Liver (tissue), 9 donors: Measurements from ENCODE around the gene MAPKAP1. TPM values are rescaled to one million over a fixed set of nuclear protein-coding genes. Genes with fewer than 3 reads are reported as not detected.
"Not testable (repeated sequence)": the region's sequence is repeated elsewhere in the genome, so short reads cannot be mapped to it uniquely, and the experiment has no call there.

ENCODE experiments used
- DNase-seq: peaks from one replicate; pipeline ENCODE4 v3.0.0-alpha.2; 2017; ENCODE audit warnings: low spot score
- H3K27ac ChIP-seq, 2 donors: one replicate each; pipeline ENCODE4 v1.7.0; 2013; ENCODE audit warnings: inconsistent platforms in 2 of 2, low read length in 2 of 2, control low read depth in 1 of 2, low read depth in 1 of 2, mild to moderate bottlenecking in 1 of 2
- H3K27me3 ChIP-seq, 4 donors: one replicate each; pipeline versions ENCODE4 v1.6.1 to v1.7.0; 2013; ENCODE audit warnings: low read length in 3 of 4, inconsistent platforms in 1 of 4, mild to moderate bottlenecking in 1 of 4, moderate library complexity in 1 of 4; ENCODE audit not compliant: control insufficient read depth in 4 of 4, insufficient read depth in 4 of 4
- H3K36me3 ChIP-seq, 4 donors: one replicate each; pipeline versions ENCODE4 v1.6.1 to v1.7.0; 2013; ENCODE audit warnings: low read length in 3 of 4, mild to moderate bottlenecking in 3 of 4, low read depth in 1 of 4, moderate library complexity in 1 of 4; ENCODE audit not compliant: control insufficient read depth in 4 of 4, insufficient read depth in 3 of 4
- H3K4me1 ChIP-seq, 4 donors: one replicate each; pipeline versions ENCODE4 v1.6.1 to v1.7.0; 2013; ENCODE audit warnings: low read length in 3 of 4, mild to moderate bottlenecking in 3 of 4, moderate library complexity in 1 of 4; ENCODE audit not compliant: control insufficient read depth in 4 of 4, insufficient read depth in 4 of 4
- H3K4me3 ChIP-seq, 3 donors: one replicate each; pipeline versions ENCODE4 v1.6.1 to v1.7.0; 2013; ENCODE audit warnings: low read length in 3 of 3, control low read depth in 1 of 3, low read depth in 1 of 3, mild to moderate bottlenecking in 1 of 3
- H3K9ac ChIP-seq, 2 donors: one replicate each; pipeline ENCODE4 v1.7.0; 2013; ENCODE audit warnings: low read length in 2 of 2, mild to moderate bottlenecking in 2 of 2, moderate library complexity in 2 of 2, control low read depth in 1 of 2, low read depth in 1 of 2
- H3K9me3 ChIP-seq, 4 donors: one replicate each; pipeline versions ENCODE4 v1.6.1 to v1.7.0; 2013; ENCODE audit warnings: low read length in 3 of 4; ENCODE audit not compliant: control insufficient read depth in 4 of 4
- ATF3 ChIP-seq: IDR thresholded peaks from 2 replicates; pipeline ENCODE4 v1.6.1; 2016; ENCODE audit warnings: antibody characterized with exemption
- CTCF ChIP-seq: fragments of 150-350 bp; IDR thresholded peaks from 2 replicates; pipeline ENCODE4 v1.5.1; 2017; ENCODE audit warnings: improper control_type of control experiment, low read depth, low read length; ENCODE audit not compliant: missing input control
- EGR1 ChIP-seq, 2 donors: IDR thresholded peaks; 2 replicates each; pipeline ENCODE4 v1.6.1; 2016 to 2018; ENCODE audit warnings: antibody characterized with exemption in 2 of 2, low read depth in 2 of 2
- FOXA1 ChIP-seq: IDR thresholded peaks from 2 replicates; pipeline ENCODE4 v1.6.1; 2016; ENCODE audit warnings: antibody characterized with exemption
- FOXA2 ChIP-seq: IDR thresholded peaks from 2 replicates; pipeline ENCODE4 v1.6.1; 2016; ENCODE audit warnings: antibody characterized with exemption
- HNF4A ChIP-seq, 2 donors: conservative IDR thresholded peaks; 2 replicates each; pipeline ENCODE4 v1.6.1; 2016; ENCODE audit warnings: antibody characterized with exemption in 2 of 2, mild to moderate bottlenecking in 2 of 2
- HNF4G ChIP-seq: IDR thresholded peaks from 2 replicates; pipeline ENCODE4 v1.6.1; 2016; ENCODE audit warnings: antibody characterized with exemption
- JUND ChIP-seq, 2 donors: IDR thresholded peaks; 2 replicates each; pipeline ENCODE4 v1.6.1; 2016; ENCODE audit warnings: antibody characterized with exemption in 2 of 2
- MAX ChIP-seq: IDR thresholded peaks from 2 replicates; pipeline ENCODE4 v1.6.1; 2016; ENCODE audit warnings: antibody characterized with exemption
- NR2F2 ChIP-seq: IDR thresholded peaks from 2 replicates; pipeline ENCODE4 v1.6.1; 2016; ENCODE audit warnings: antibody characterized with exemption
- RAD21 ChIP-seq, 2 donors: IDR thresholded peaks; 2 replicates each; pipeline ENCODE4 v1.6.1; 2016; ENCODE audit warnings: antibody characterized with exemption in 2 of 2, mild to moderate bottlenecking in 2 of 2
- REST ChIP-seq: IDR thresholded peaks from 2 replicates; pipeline ENCODE4 v1.6.1; 2016; ENCODE audit warnings: antibody characterized with exemption, mild to moderate bottlenecking
- RXRA ChIP-seq, 2 donors: IDR thresholded peaks; 2 replicates each; pipeline ENCODE4 v1.6.1; 2017 to 2018; ENCODE audit warnings: antibody characterized with exemption in 2 of 2, mild to moderate bottlenecking in 1 of 2
- SP1 ChIP-seq: IDR thresholded peaks from 2 replicates; pipeline ENCODE4 v1.6.1; 2018; ENCODE audit warnings: antibody characterized with exemption, mild to moderate bottlenecking
- TAF1 ChIP-seq: conservative IDR thresholded peaks from 2 replicates; pipeline ENCODE4 v1.6.1; 2016; ENCODE audit warnings: antibody characterized with exemption, mild to moderate bottlenecking
- YY1 ChIP-seq: IDR thresholded peaks from 2 replicates; pipeline ENCODE4 v1.6.1; 2016; ENCODE audit warnings: antibody characterized with exemption, mild to moderate bottlenecking
- ZBTB33 ChIP-seq: IDR thresholded peaks from 2 replicates; pipeline ENCODE4 v1.6.1; 2016; ENCODE audit warnings: antibody characterized with exemption
- WGBS: extraction: QIAGEN DNeasy Blood & Tissue Kit; methylation state at CpG from one replicate; pipeline ENCODE4 v1.1.7; 2013; 5-methylcytosine and 5-hydroxymethylcytosine counted together
- polyA plus RNA-seq, 2 donors: library from polyadenylated mRNA; stranded (reverse) in 1 of 2; unstranded in 1 of 2; fragments of 200-250 nt in 1 of 2; fragments of >200 nt in 1 of 2; fragmentation: Nextera tagmentation in 1 of 2; extraction: Ambion mirVana in 1 of 2; gene quantifications; one replicate each; pipeline versions ENCODE4 v1.2.1 to v1.2.3, GENCODE V29; 2013 to 2015
- total RNA-seq, 2 donors: library from RNA; depleted of rRNA; stranded (reverse); fragments of >200 nt; gene quantifications; one replicate each; pipeline ENCODE4 v1.2.3, GENCODE V29; 2014
- donor health status: healthy.
- donor health status: healthy.
- donor health status: healthy.
- donor health status: healthy.
- donor health status: healthy.

Gene MAPKAP1
- total and polyA plus RNA-seq, 4 donors: 23.6 to 55.9 (median 32.7) TPM

- H3K4me3 ChIP-seq: no peak overlapping the region
- no peaks in the 10 kb centered on the region for H3K27me3 ChIP-seq
- DNase-seq: no peak
- no peak overlapping the region for H3K9ac ChIP-seq
- H3K27ac ChIP-seq: no peak overlapping the region
- no peaks in the 10 kb centered on the region for H3K9me3 ChIP-seq
- TF ChIP-seq YY1 (no peak), RXRA (IDR thresholded peaks at IDR 0.05) (no peak)
- WGBS: 96% methylated on average over 7 of the region's 7 CpGs
- H3K4me1 ChIP-seq: peaks cover 2 to 10% (median 6%) of the 10 kb centered on the region in 4 donors
- H3K36me3 ChIP-seq: no peaks in the 10 kb centered on the region
These were observed 302.3 kb downstream of the MAPKAP1 start for GRCh38 chr9:125404733-125405132.

GRCh38 chr9:125400725-125401716 lies 306.0 kb downstream of the MAPKAP1 start:
- Histone ChIP-seq H3K9ac (no peak overlapping the region), H3K4me1 (no peaks in the 10 kb centered on the region), H3K4me3 (no peak overlapping the region), H3K27me3 (no peaks in the 10 kb centered on the region), H3K27ac (no peak overlapping the region), H3K36me3 (no peaks in the 10 kb centered on the region), H3K9me3 (no peaks in the 10 kb centered on the region)
- DNase-seq: no peak
- no peak for TF ChIP-seq RAD21 (IDR thresholded peaks at IDR 0.05)
- TF ChIP-seq JUND (IDR thresholded peaks at IDR 0.05): no peak
- TF ChIP-seq RXRA (IDR thresholded peaks at IDR 0.05): no peak
- no peak for TF ChIP-seq FOXA1
- TF ChIP-seq REST: no peak
- TF ChIP-seq ZBTB33: no peak
- no peak for TF ChIP-seq HNF4A (conservative IDR thresholded peaks at IDR 0.05)
- TF ChIP-seq ATF3: no peak
- TF ChIP-seq FOXA2: no peak
- TF ChIP-seq HNF4G: no peak
- TF ChIP-seq TAF1: no peak
- TF ChIP-seq MAX: no peak
- TF ChIP-seq SP1: no peak
- TF ChIP-seq CTCF: no peak
- TF ChIP-seq YY1: no peak
- TF ChIP-seq EGR1 (IDR thresholded peaks at IDR 0.05; ENCODE audit: low read depth in 2 of 2): no peak
- no peak for TF ChIP-seq NR2F2
- 88% methylated on average over 12 of the region's 12 CpGs for WGBS

- not testable (repeated sequence) for H3K4me1 ChIP-seq, H3K27me3 ChIP-seq, H3K4me3 ChIP-seq, DNase-seq, H3K27ac ChIP-seq, H3K9me3 ChIP-seq, H3K36me3 ChIP-seq, H3K9ac ChIP-seq
- WGBS: 90% methylated on average over 8 of the region's 8 CpGs
These were observed 306.8 kb downstream of the MAPKAP1 start for GRCh38 chr9:125400232-125400631.
